OCI-LY7 (cell line): ENCODE measurements around the gene CDKL4.

Source experiments
- EZH2phosphoT487 ChIP-seq: fragments of 200-600 bp; sonication (generic); IDR thresholded peaks from 2 replicates; pipeline ENCODE4 v1.6.1; 2018; ENCODE audit warnings: low read depth, borderline replicate concordance, mild to moderate bottlenecking, mixed run types, antibody characterized with exemption, low read length, moderate library complexity, mixed read lengths
- TF ChIP-seq, protein P1 (sequence below): fragments of 200-600 bp; sonication (generic); conservative IDR thresholded peaks from 2 replicates; pipeline ENCODE4 v1.5.1; 2014; ENCODE audit warnings: mild to moderate bottlenecking, antibody characterized with exemption, low read length, moderate library complexity, mixed read lengths

DNA sequence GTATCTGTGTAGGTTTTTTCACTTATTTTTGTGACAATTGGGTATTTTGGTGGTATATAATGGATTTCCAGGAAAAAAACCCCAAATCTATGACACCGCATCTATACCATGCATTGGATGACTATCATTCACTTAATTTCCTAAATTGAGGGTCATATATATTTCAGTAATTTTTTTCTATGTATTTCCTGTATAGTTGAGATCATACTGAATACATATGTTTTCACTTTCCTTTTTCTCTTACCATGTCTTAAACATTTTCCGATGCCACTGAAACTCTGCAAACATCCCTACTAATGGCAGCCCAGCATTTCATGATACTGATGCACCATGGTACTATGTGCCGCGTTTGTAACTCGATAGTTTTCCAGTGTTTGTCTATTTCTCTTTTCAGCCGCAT is 40.4 kb downstream of the CDKL4 start:
- TF ChIP-seq, protein P1, sequence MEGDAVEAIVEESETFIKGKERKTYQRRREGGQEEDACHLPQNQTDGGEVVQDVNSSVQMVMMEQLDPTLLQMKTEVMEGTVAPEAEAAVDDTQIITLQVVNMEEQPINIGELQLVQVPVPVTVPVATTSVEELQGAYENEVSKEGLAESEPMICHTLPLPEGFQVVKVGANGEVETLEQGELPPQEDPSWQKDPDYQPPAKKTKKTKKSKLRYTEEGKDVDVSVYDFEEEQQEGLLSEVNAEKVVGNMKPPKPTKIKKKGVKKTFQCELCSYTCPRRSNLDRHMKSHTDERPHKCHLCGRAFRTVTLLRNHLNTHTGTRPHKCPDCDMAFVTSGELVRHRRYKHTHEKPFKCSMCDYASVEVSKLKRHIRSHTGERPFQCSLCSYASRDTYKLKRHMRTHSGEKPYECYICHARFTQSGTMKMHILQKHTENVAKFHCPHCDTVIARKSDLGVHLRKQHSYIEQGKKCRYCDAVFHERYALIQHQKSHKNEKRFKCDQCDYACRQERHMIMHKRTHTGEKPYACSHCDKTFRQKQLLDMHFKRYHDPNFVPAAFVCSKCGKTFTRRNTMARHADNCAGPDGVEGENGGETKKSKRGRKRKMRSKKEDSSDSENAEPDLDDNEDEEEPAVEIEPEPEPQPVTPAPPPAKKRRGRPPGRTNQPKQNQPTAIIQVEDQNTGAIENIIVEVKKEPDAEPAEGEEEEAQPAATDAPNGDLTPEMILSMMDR: no peak
- TF ChIP-seq EZH2phosphoT487: no peak
